ENCODE results near the gene VSNL1.

- TF ChIP-seq CTCF (conservative IDR thresholded peaks at IDR 0.05) (no peak), EZH2 (IDR thresholded peaks at IDR 0.05; ENCODE audit: low read depth) (no peak)
Observed at GRCh38 chr2:17630089-17630488, 89.6 kb downstream of the VSNL1 start.

All from PC-9 (cell line).